Effector CD4-positive, alpha-beta T cell (primary cell): ENCODE measurements around the gene POLN.

Experiments used
- DNase-seq: peaks from one replicate; pipeline ENCODE4 v3.0.0-alpha.2; 2020
- total RNA-seq: gene quantifications from one replicate; lab custom pipeline; 2026; lab: John Stamatoyannopoulos, UW

The POLN gene
- total RNA-seq, result 0.56 reads per million

GRCh38 chr4:2241410-2242353, at the start of gene POLN, which contains the start of gene HAUS3:
Gene POLN (minus strand): TSS chr4:2242121. CDS start chr4:2229231, 12,890 bp downstream.
Gene HAUS3 (minus strand): TSS chr4:2242121. CDS start chr4:2240946, 1,175 bp downstream.
- DNase-seq, result peak; percentile 97

- peak; percentile 73 for DNase-seq
Measured at GRCh38 chr4:2290974-2291704, 49.2 kb upstream of the POLN start.

- no peak for DNase-seq
Measured at GRCh38 chr4:2290488-2290887, 48.6 kb upstream of the POLN start.

GRCh38 chr4:2289955-2290333, 48.0 kb upstream of the POLN start:
- DNase-seq, result no peak

- no peak for DNase-seq
Measured at GRCh38 chr4:2289311-2289954, 47.5 kb upstream of the POLN start.

- DNase-seq, result peak; percentile 1
Measured at GRCh38 chr4:2288051-2288541, 46.2 kb upstream of the POLN start.

- no peak for DNase-seq
Measured at GRCh38 chr4:2287594-2287915, 45.6 kb upstream of the POLN start.

- DNase-seq, result peak; percentile 2
Measured at GRCh38 chr4:2286904-2287593, 45.1 kb upstream of the POLN start.

GRCh38 chr4:2285613-2286381, 43.9 kb upstream of the POLN start:
- DNase-seq, result peak; percentile 1

GRCh38 chr4:2284934-2285612, 43.2 kb upstream of the POLN start:
- DNase-seq, result no peak

- no peak for DNase-seq
Measured at GRCh38 chr4:2284161-2284933, 42.4 kb upstream of the POLN start.

- no peak for DNase-seq
Measured at GRCh38 chr4:2283199-2283711, 41.3 kb upstream of the POLN start.

- DNase-seq, result peak; percentile 84
Measured at GRCh38 chr4:2281575-2282343, 39.8 kb upstream of the POLN start.

- DNase-seq, result no peak
Measured at GRCh38 chr4:2280531-2281300, 38.8 kb upstream of the POLN start.

GRCh38 chr4:2277956-2278355, 36.0 kb upstream of the POLN start:
- DNase-seq, result no peak

GRCh38 chr4:2276581-2277325, 34.8 kb upstream of the POLN start:
- DNase-seq, result no peak

- DNase-seq, result no peak
Measured at GRCh38 chr4:2275546-2276251, 33.8 kb upstream of the POLN start.
